ENCODE data around the gene DLST. TPM values are rescaled to one million over a fixed set of nuclear protein-coding genes. Genes with fewer than 3 reads are reported as not detected.

Gene DLST
- total RNA-seq, 4 donors from 2014 or later: 128 to 163 (median 154) TPM

GRCh38 chr14:74942608-74943007 lies 60.9 kb downstream of the DLST start:
- Histone ChIP-seq H3K27ac (peak overlapping the region; percentile 25 to 84 (median 76)), H3K9me3 (no peaks in the 10 kb centered on the region), H3K4me1 (peaks cover 0 to 35% (median 25%) of the 10 kb centered on the region in 4 donors), H3K36me3 (no peaks in the 10 kb centered on the region), H3K4me3 (no peak overlapping the region), H3K27me3 (no peaks in the 10 kb centered on the region)
- TF ChIP-seq CTCF (IDR thresholded peaks at IDR 0.05) (no peak), POLR2A (IDR thresholded peaks at IDR 0.05) (no peak)
- DNase-seq: no peak

- Histone ChIP-seq H3K27ac (no peak overlapping the region), H3K9me3 (no peaks in the 10 kb centered on the region), H3K36me3 (no peaks in the 10 kb centered on the region), H3K4me1 (peaks cover 0 to 30% (median 20%) of the 10 kb centered on the region in 4 donors), H3K27me3 (no peaks in the 10 kb centered on the region), H3K4me3 (no peak overlapping the region)
- DNase-seq: peak in 1 of 3 donors; percentile 63
- peak in 4 of 6 experiments; percentile 28 to 36 (median 32) for TF ChIP-seq CTCF (IDR thresholded peaks at IDR 0.05)
- no peak for TF ChIP-seq POLR2A (IDR thresholded peaks at IDR 0.05)
Observed at GRCh38 chr14:74945261-74945851, 63.6 kb downstream of the DLST start.

- peak; percentile 78 to 89 (median 79) for DNase-seq
- no peaks in the 10 kb centered on the region for H3K27me3 ChIP-seq
- no peak overlapping the region for H3K4me3 ChIP-seq
- H3K36me3 ChIP-seq: no peaks in the 10 kb centered on the region
- H3K4me1 ChIP-seq: peaks cover 1 to 30% (median 15%) of the 10 kb centered on the region in 4 donors
- H3K9me3 ChIP-seq: no peaks in the 10 kb centered on the region
- TF ChIP-seq CTCF (IDR thresholded peaks at IDR 0.05) (peak; percentile 48 to 91 (median 85)), POLR2A (IDR thresholded peaks at IDR 0.05) (no peak)
- no peak overlapping the region for H3K27ac ChIP-seq
Observed at GRCh38 chr14:74945852-74946658, 64.3 kb downstream of the DLST start.

- H3K36me3 ChIP-seq: no peaks in the 10 kb centered on the region
- no peak for DNase-seq
- no peak overlapping the region for H3K4me3 ChIP-seq
- H3K9me3 ChIP-seq: no peaks in the 10 kb centered on the region
- H3K27me3 ChIP-seq: no peaks in the 10 kb centered on the region
- peaks cover 5 to 30% (median 8%) of the 10 kb centered on the region in 4 donors for H3K4me1 ChIP-seq
- no peak for TF ChIP-seq CTCF (IDR thresholded peaks at IDR 0.05)
- no peak for TF ChIP-seq POLR2A (IDR thresholded peaks at IDR 0.05)
- H3K27ac ChIP-seq: no peak overlapping the region
Observed at GRCh38 chr14:74946659-74947281, 65.1 kb downstream of the DLST start.

GRCh38 chr14:74947353-74948227 lies 65.9 kb downstream of the DLST start:
- Histone ChIP-seq H3K27ac (peak overlapping the region in 3 of 4 donors; percentile 21 to 42 (median 40)), H3K4me1 (peaks cover 0 to 25% (median 3%) of the 10 kb centered on the region in 4 donors), H3K36me3 (no peaks in the 10 kb centered on the region), H3K9me3 (no peaks in the 10 kb centered on the region), H3K4me3 (no peak overlapping the region), H3K27me3 (no peaks in the 10 kb centered on the region)
- DNase-seq: no peak
- TF ChIP-seq POLR2A (IDR thresholded peaks at IDR 0.05) (no peak), CTCF (IDR thresholded peaks at IDR 0.05) (no peak)
